ENCODE results near the gene COX4I2.

- TF ChIP-seq, protein P1, sequence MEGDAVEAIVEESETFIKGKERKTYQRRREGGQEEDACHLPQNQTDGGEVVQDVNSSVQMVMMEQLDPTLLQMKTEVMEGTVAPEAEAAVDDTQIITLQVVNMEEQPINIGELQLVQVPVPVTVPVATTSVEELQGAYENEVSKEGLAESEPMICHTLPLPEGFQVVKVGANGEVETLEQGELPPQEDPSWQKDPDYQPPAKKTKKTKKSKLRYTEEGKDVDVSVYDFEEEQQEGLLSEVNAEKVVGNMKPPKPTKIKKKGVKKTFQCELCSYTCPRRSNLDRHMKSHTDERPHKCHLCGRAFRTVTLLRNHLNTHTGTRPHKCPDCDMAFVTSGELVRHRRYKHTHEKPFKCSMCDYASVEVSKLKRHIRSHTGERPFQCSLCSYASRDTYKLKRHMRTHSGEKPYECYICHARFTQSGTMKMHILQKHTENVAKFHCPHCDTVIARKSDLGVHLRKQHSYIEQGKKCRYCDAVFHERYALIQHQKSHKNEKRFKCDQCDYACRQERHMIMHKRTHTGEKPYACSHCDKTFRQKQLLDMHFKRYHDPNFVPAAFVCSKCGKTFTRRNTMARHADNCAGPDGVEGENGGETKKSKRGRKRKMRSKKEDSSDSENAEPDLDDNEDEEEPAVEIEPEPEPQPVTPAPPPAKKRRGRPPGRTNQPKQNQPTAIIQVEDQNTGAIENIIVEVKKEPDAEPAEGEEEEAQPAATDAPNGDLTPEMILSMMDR (conservative IDR thresholded peaks at IDR 0.05; ENCODE audit: low read depth, low read length), result no peak
- TF ChIP-seq EZH2 (IDR thresholded peaks at IDR 0.05; ENCODE audit: borderline replicate concordance, low read depth, low read length, poor library complexity, severe bottlenecking), result no peak
Observed at GRCh38 chr20:31685853-31686643, 48.3 kb downstream of the COX4I2 start.

Data from A673 (cell line).